PFSK-1 (cell line): ENCODE measurements around the gene MYO5C.

ENCODE experiments used
- FOXP2 ChIP-seq: optimal IDR thresholded peaks from 2 replicates; pipeline ENCODE3; 2011; ENCODE audit warnings: borderline replicate concordance, control low read depth, inconsistent platforms; ENCODE audit not compliant: insufficient read depth; ENCODE audit errors: extremely low read length, extremely low read depth
- POLR2AphosphoS5 ChIP-seq: IDR thresholded peaks from 2 replicates; pipeline ENCODE4 v1.6.1; 2012; ENCODE audit warnings: low read depth, mild to moderate bottlenecking, control low read depth, low read length, moderate library complexity
- REST ChIP-seq, 2 experiments: IDR thresholded peaks; 2 replicates each; pipeline versions ENCODE4 v1.6.1 to v1.8.0; 2011 to 2012; ENCODE audit warnings: low read depth in 2 of 2, low read length in 2 of 2, control low read depth in 1 of 2, inconsistent platforms in 1 of 2, mild to moderate bottlenecking in 1 of 2, moderate library complexity in 1 of 2; ENCODE audit not compliant: insufficient read depth in 1 of 2
- SIN3A ChIP-seq: IDR thresholded peaks from 2 replicates; pipeline ENCODE4 v1.6.1; 2012; ENCODE audit warnings: mild to moderate bottlenecking, low read length, moderate library complexity, borderline replicate concordance; ENCODE audit not compliant: insufficient read depth
- TAF1 ChIP-seq: IDR thresholded peaks from 2 replicates; pipeline ENCODE4 v1.6.1; 2012; ENCODE audit warnings: low read length, control low read depth, borderline replicate concordance; ENCODE audit not compliant: insufficient read depth

The MYO5C gene

GRCh38 chr15:52246686-52247431, 48.7 kb downstream of the MYO5C start:
- TF ChIP-seq TAF1 (no peak), SIN3A (no peak), FOXP2 (no peak), REST (IDR thresholded peaks at IDR 0.05; ENCODE audit: insufficient read depth in 1 of 2, low read depth in 2 of 2, low read length in 2 of 2) (no peak), POLR2AphosphoS5 (no peak)

GRCh38 chr15:52243697-52244555, 51.7 kb downstream of the MYO5C start:
- no peak for TF ChIP-seq POLR2AphosphoS5
- TF ChIP-seq SIN3A = no peak
- no peak for TF ChIP-seq FOXP2
- TF ChIP-seq REST (IDR thresholded peaks at IDR 0.05; ENCODE audit: insufficient read depth in 1 of 2, low read depth in 2 of 2, low read length in 2 of 2) = no peak

GRCh38 chr15:52243286-52243685, 52.3 kb downstream of the MYO5C start:
- TF ChIP-seq POLR2AphosphoS5 = no peak
- TF ChIP-seq TAF1 = no peak
- no peak for TF ChIP-seq REST (IDR thresholded peaks at IDR 0.05; ENCODE audit: insufficient read depth in 1 of 2, low read depth in 2 of 2, low read length in 2 of 2)
- TF ChIP-seq FOXP2 = no peak
- TF ChIP-seq SIN3A = no peak

DNA sequence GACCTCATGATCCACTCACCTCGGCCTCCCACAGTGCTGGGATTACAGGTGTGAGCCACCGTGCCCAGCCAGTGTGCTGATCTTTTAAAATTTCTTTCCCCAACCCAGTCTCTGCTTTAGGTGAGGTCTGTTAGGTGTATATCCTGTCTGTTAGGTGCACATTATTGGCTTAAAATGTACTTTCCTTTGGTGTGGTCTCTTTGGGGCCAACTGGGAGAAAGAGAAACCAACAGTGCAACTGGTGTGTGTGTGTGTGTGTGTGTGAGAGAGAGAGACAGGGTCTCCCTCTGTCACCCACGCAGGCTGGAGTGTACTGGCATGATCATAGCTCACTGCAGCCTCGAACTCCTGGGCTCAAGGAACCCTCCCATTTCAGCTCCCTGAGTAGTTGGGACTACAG, 54.1 kb downstream of the MYO5C start:
- TF ChIP-seq FOXP2 = no peak
- TF ChIP-seq TAF1 = no peak
- TF ChIP-seq REST (IDR thresholded peaks at IDR 0.05; ENCODE audit: insufficient read depth in 1 of 2, low read depth in 2 of 2, low read length in 2 of 2) = no peak
- TF ChIP-seq POLR2AphosphoS5 = no peak
- no peak for TF ChIP-seq SIN3A
